ENCODE measurements around the gene ZBTB16.

The ZBTB16 gene

DNA sequence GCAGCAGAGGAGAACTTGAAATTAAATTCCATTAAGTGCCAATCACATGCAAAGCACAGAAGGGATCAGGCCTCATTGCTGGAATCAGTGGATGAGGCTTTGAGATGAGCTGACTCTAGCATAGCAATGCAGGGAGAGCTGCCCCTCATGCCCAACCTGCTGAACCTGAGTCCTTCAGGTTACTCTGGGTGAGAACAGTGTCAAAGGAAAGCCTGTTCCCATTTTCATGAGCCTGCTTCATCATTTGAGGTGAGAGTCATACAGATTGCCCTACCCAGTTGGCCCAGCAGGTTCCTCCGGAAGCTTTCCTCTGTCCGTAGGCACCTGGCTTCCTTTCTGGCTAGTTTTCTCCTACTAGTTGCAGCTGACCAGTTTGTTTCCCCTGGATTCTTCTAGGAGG, 25.9 kb upstream of the ZBTB16 start:
- POLR2A ChIA-PET: no interaction called here
- DNase-seq (ENCODE audit: extremely low spot score): no peak
- TF ChIP-seq L3MBTL2 (conservative IDR thresholded peaks at IDR 0.05): no peak
- no peak for TF ChIP-seq HDGF (IDR thresholded peaks at IDR 0.05; ENCODE audit: borderline replicate concordance)
- TF ChIP-seq FOXM1 (IDR thresholded peaks at IDR 0.05; ENCODE audit: borderline replicate concordance): no peak
- no peak for TF ChIP-seq NFRKB (IDR thresholded peaks at IDR 0.05)
- no peak for TF ChIP-seq SUZ12 (IDR thresholded peaks at IDR 0.05)
- TF ChIP-seq ARNT (IDR thresholded peaks at IDR 0.05): no peak
- TF ChIP-seq FOXA1 (IDR thresholded peaks at IDR 0.05): no peak
- TF ChIP-seq, protein P1, sequence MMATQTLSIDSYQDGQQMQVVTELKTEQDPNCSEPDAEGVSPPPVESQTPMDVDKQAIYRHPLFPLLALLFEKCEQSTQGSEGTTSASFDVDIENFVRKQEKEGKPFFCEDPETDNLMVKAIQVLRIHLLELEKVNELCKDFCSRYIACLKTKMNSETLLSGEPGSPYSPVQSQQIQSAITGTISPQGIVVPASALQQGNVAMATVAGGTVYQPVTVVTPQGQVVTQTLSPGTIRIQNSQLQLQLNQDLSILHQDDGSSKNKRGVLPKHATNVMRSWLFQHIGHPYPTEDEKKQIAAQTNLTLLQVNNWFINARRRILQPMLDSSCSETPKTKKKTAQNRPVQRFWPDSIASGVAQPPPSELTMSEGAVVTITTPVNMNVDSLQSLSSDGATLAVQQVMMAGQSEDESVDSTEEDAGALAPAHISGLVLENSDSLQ (IDR thresholded peaks at IDR 0.05): no peak
- no peak for TF ChIP-seq SP1 (IDR thresholded peaks at IDR 0.05)
- CTCF ChIA-PET: interaction anchor here (1.2 to 1.3 kb wide), 2 partner anchors 146 to 228 kb away, joined by 4 read pairs; no protein-coding TSS in a partner anchor

DNA sequence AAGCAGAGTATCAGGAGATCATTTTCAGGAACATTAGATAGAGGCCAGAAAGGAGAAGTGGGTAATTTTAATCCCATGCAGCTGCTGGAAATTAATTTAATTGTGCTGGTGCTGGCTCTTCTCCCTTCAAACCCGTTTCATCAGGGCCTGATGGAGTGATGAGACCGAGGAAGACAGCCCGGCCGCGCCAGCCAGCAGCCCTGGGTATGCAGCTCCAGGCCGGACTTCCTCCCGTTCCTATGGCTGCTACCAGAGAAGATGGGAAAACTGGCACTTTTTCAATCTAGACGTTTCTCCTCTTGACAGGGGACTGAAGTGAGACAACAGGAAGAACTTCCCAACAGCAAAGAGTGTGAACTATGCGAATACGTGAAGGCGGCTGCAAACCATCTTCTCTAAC, 24.6 kb upstream of the ZBTB16 start:
- CTCF ChIA-PET: interaction anchor here (0.9 to 2.9 kb wide), 6 partner anchors 8 to 226 kb away, joined by 3 to 21 read pairs (median 6); no protein-coding TSS in a partner anchor
- TF ChIP-seq LEF1 (IDR thresholded peaks at IDR 0.05; ENCODE audit: borderline replicate concordance) (no peak), FOXK2 (IDR thresholded peaks at IDR 0.05) (no peak), FOXA1 (IDR thresholded peaks at IDR 0.05) (no peak), NFRKB (IDR thresholded peaks at IDR 0.05) (no peak), ARNT (IDR thresholded peaks at IDR 0.05) (no peak), SP1 (IDR thresholded peaks at IDR 0.05) (no peak), ZNF384 (IDR thresholded peaks at IDR 0.05) (no peak), TARDBP (IDR thresholded peaks at IDR 0.05) (no peak), ELF4 (IDR thresholded peaks at IDR 0.05) (no peak), L3MBTL2 (conservative IDR thresholded peaks at IDR 0.05) (no peak), SUZ12 (IDR thresholded peaks at IDR 0.05) (no peak), BHLHE40 (IDR thresholded peaks at IDR 0.05; ENCODE audit: borderline replicate concordance) (no peak)
- TF ChIP-seq, protein P1 (IDR thresholded peaks at IDR 0.05): no peak
- POLR2A ChIA-PET: no interaction called here
- DNase-seq (ENCODE audit: extremely low spot score): no peak

GRCh38 chr11:114036147-114036811, 23.2 kb upstream of the ZBTB16 start:
- DNase-seq (ENCODE audit: extremely low spot score): peak; percentile 81
- ChIA-PET POLR2A (no interaction called here), CTCF (interaction anchor here (0.6 to 2.9 kb wide), 13 partner anchors 8 to 236 kb away, joined by 3 to 21 read pairs (median 4); no protein-coding TSS in a partner anchor)
- TF ChIP-seq ZNF384 (IDR thresholded peaks at IDR 0.05): no peak
- TF ChIP-seq HDGF (IDR thresholded peaks at IDR 0.05; ENCODE audit: borderline replicate concordance): no peak
- TF ChIP-seq, protein P1 (IDR thresholded peaks at IDR 0.05): no peak
- TF ChIP-seq LEF1 (IDR thresholded peaks at IDR 0.05; ENCODE audit: borderline replicate concordance): no peak

GRCh38 chr11:114036958-114037357, 22.6 kb upstream of the ZBTB16 start:
- ChIA-PET POLR2A (no interaction called here), CTCF (interaction anchor here (0.6 to 2.9 kb wide), 6 partner anchors 10 to 224 kb away, joined by 3 to 21 read pairs (median 7); no protein-coding TSS in a partner anchor)
- no peak for DNase-seq (ENCODE audit: extremely low spot score)
- TF ChIP-seq, protein P1 (IDR thresholded peaks at IDR 0.05): no peak
- no peak for TF ChIP-seq BHLHE40 (IDR thresholded peaks at IDR 0.05; ENCODE audit: borderline replicate concordance)
- TF ChIP-seq ZNF384 (IDR thresholded peaks at IDR 0.05): no peak
- no peak for TF ChIP-seq NFRKB (IDR thresholded peaks at IDR 0.05)
- TF ChIP-seq L3MBTL2 (conservative IDR thresholded peaks at IDR 0.05): no peak
- no peak for TF ChIP-seq TARDBP (IDR thresholded peaks at IDR 0.05)

DNA sequence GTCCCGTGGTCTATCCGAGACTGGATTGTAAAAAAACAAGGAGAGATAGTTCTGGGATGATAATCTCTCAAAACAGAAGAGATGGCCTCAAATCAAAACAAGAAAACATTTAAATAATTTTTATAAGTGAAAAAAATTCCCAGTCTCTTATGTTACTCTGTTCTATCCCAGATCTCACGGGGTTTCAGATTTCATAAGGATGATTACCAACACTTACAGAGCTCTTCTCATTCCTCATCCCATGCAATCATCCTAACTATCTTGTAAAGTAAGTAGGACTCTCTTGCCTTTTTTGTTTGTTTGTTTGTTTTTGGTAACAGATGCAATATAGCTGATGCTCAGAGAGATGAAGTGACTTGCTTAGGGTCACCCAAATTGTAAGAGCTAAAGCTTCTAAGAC, 20.0 kb upstream of the ZBTB16 start:
- no peak for TF ChIP-seq NFRKB (IDR thresholded peaks at IDR 0.05)
- no peak for TF ChIP-seq ELF4 (IDR thresholded peaks at IDR 0.05)
- no peak for TF ChIP-seq SUZ12 (IDR thresholded peaks at IDR 0.05)
- TF ChIP-seq, protein P1 (IDR thresholded peaks at IDR 0.05): no peak
- no peak for TF ChIP-seq TARDBP (IDR thresholded peaks at IDR 0.05)
- TF ChIP-seq ARNT (IDR thresholded peaks at IDR 0.05): no peak
- TF ChIP-seq SP1 (IDR thresholded peaks at IDR 0.05): no peak
- no peak for TF ChIP-seq ZNF384 (IDR thresholded peaks at IDR 0.05)
- no peak for TF ChIP-seq FOXM1 (IDR thresholded peaks at IDR 0.05; ENCODE audit: borderline replicate concordance)
- TF ChIP-seq L3MBTL2 (conservative IDR thresholded peaks at IDR 0.05): no peak
- no peak for TF ChIP-seq FOXA1 (IDR thresholded peaks at IDR 0.05)
- TF ChIP-seq FOXK2 (IDR thresholded peaks at IDR 0.05): no peak
- no peak for TF ChIP-seq HDGF (IDR thresholded peaks at IDR 0.05; ENCODE audit: borderline replicate concordance)
- TF ChIP-seq CTBP1 (IDR thresholded peaks at IDR 0.05; ENCODE audit: borderline replicate concordance): no peak
- no peak for TF ChIP-seq LEF1 (IDR thresholded peaks at IDR 0.05; ENCODE audit: borderline replicate concordance)
- TF ChIP-seq BHLHE40 (IDR thresholded peaks at IDR 0.05; ENCODE audit: borderline replicate concordance): no peak
- DNase-seq (ENCODE audit: extremely low spot score): no peak
- POLR2A ChIA-PET: no interaction called here
- CTCF ChIA-PET: interaction anchor here (0.8 to 2.5 kb wide), 3 partner anchors 135 to 222 kb away, joined by 3 to 13 read pairs (median 4); no protein-coding TSS in a partner anchor

Measured in HEK293T (cell line).